NCI-H2081 treated with DMSO at 0.1 percent for 48 hours (cell line): ENCODE results near the gene AMPD1.

ENCODE experiments used
- DNase-seq: peaks from one replicate; lab custom pipeline; 2025; lab: John Stamatoyannopoulos, UW

The AMPD1 gene

GRCh38 chr1:114638910-114639309 lies 56.4 kb downstream of the AMPD1 start:
- DNase-seq = no peak

GRCh38 chr1:114632427-114632826 lies 62.9 kb downstream of the AMPD1 start:
- no peak for DNase-seq

GRCh38 chr1:114627107-114627506 lies 68.2 kb downstream of the AMPD1 start:
- DNase-seq = no peak

- no peak for DNase-seq
Measured at GRCh38 chr1:114623364-114623763, 72.0 kb downstream of the AMPD1 start.
